ENCODE results near the gene ROCK2. TPM values are rescaled to one million over a fixed set of nuclear protein-coding genes. Genes with fewer than 3 reads are reported as not detected.

The ROCK2 gene
- total and polyA plus RNA-seq, 7 donors, result 12.1 to 84.4 (median 60.8) TPM

DNA sequence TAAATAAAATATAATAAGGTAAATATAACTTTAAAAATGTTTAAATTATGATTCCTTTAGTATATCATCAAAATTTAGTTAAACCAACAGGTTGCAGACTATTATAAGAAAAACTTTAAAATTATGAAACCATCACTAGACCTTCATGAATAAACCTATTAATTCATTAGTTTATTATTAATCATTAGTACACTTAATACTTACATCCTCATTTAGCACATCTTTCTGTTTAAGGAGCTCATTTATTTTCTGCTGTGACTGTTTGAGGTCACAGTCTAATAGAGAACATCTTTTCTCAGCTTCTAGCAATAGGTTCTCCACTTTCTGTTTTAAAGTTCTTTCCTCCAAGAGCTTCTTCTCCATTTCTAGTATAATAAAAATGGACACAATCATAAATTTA is 136.4 kb downstream of the ROCK2 start:
- H3K4me3 ChIP-seq, result no peak overlapping the region
- no peaks in the 10 kb centered on the region for H3K9me3 ChIP-seq
- TF ChIP-seq, protein P1, sequence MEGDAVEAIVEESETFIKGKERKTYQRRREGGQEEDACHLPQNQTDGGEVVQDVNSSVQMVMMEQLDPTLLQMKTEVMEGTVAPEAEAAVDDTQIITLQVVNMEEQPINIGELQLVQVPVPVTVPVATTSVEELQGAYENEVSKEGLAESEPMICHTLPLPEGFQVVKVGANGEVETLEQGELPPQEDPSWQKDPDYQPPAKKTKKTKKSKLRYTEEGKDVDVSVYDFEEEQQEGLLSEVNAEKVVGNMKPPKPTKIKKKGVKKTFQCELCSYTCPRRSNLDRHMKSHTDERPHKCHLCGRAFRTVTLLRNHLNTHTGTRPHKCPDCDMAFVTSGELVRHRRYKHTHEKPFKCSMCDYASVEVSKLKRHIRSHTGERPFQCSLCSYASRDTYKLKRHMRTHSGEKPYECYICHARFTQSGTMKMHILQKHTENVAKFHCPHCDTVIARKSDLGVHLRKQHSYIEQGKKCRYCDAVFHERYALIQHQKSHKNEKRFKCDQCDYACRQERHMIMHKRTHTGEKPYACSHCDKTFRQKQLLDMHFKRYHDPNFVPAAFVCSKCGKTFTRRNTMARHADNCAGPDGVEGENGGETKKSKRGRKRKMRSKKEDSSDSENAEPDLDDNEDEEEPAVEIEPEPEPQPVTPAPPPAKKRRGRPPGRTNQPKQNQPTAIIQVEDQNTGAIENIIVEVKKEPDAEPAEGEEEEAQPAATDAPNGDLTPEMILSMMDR (IDR thresholded peaks at IDR 0.05), result no peak
- no peak for ATAC-seq
- intact Hi-C loops (cut with DNase I), result no loop called here
- peaks cover 0 to 88% of the 10 kb centered on the region in 2 donors for H3K36me3 ChIP-seq (ENCODE audit: insufficient read depth in 1 of 2, low read depth in 1 of 2)
- no peak overlapping the region for H3K27ac ChIP-seq
- no peak for DNase-seq
- no peaks in the 10 kb centered on the region for H3K27me3 ChIP-seq (ENCODE audit: insufficient read depth in 3 of 3, low read length in 2 of 3)
- H3K4me1 ChIP-seq, result no peaks in the 10 kb centered on the region

DNA sequence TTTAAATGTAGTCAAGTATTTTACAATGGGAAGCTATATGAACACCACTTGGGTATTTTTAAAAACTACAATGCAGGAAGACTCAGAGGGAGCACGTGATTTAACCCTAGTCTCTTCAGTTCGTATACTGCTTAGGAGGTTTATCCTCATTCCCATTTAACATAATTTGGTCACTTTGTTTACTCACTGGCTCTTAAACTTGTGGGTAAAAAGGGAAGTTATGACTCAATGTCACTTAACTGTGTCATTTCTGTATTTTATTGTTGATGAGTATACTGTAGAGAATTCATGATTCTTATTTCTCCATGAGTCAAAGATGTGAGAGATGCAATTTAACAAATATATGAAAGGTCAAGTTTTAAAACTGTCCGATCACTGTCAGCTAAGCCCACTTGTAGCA is 141.0 kb downstream of the ROCK2 start:
- WGBS, 3 donors, result 82 to 89% (median 83%) methylated on average over 3 of the region's 3 CpGs
- peak in 1 of 4 donors; percentile 39 for ATAC-seq
- H3K9me3 ChIP-seq, result no peaks in the 10 kb centered on the region
- H3K27ac ChIP-seq, result peak overlapping the region; percentile 38
- TF ChIP-seq, protein P1 (IDR thresholded peaks at IDR 0.05), result no peak
- no peak for DNase-seq
- no peaks in the 10 kb centered on the region for H3K4me1 ChIP-seq
- peaks cover 4 to 85% of the 10 kb centered on the region in 2 donors for H3K36me3 ChIP-seq (ENCODE audit: insufficient read depth in 1 of 2, low read depth in 1 of 2)
- intact Hi-C loops (cut with DNase I), result no loop called here
- no peak overlapping the region for H3K4me3 ChIP-seq
- H3K27me3 ChIP-seq (ENCODE audit: insufficient read depth in 3 of 3, low read length in 2 of 3), result no peaks in the 10 kb centered on the region

DNA sequence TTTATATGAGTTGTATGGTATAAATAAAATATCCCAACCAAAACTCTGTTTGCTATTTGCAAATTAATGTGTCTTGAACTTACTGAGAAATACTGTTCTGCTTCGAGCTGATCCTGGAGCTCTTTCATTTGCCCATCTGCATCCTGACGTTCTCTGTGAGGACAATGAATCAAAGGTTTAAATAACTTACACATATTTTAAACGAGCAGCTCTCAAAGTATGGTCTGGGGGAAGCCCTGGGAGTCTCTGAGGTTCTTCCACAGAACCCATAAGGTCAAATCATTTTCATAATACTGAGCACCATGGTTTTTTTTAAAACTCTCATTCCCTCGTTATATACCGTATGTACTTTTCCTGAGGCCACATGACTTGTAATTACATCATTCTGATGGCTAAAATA is 142.5 kb downstream of the ROCK2 start:
- no peaks in the 10 kb centered on the region for H3K9me3 ChIP-seq
- WGBS, 3 donors, result 72 to 79% (median 78%) methylated on average over 5 of the region's 5 CpGs
- intact Hi-C loops (cut with DNase I), result no loop called here
- no peaks in the 10 kb centered on the region for H3K27me3 ChIP-seq (ENCODE audit: insufficient read depth in 3 of 3, low read length in 2 of 3)
- no peak overlapping the region for H3K27ac ChIP-seq
- DNase-seq, result no peak
- peaks cover 4 to 85% of the 10 kb centered on the region in 2 donors for H3K36me3 ChIP-seq (ENCODE audit: insufficient read depth in 1 of 2, low read depth in 1 of 2)
- TF ChIP-seq, protein P1 (IDR thresholded peaks at IDR 0.05), result no peak
- H3K4me1 ChIP-seq, result no peaks in the 10 kb centered on the region
- H3K4me3 ChIP-seq, result no peak overlapping the region
- ATAC-seq, result no peak

DNA sequence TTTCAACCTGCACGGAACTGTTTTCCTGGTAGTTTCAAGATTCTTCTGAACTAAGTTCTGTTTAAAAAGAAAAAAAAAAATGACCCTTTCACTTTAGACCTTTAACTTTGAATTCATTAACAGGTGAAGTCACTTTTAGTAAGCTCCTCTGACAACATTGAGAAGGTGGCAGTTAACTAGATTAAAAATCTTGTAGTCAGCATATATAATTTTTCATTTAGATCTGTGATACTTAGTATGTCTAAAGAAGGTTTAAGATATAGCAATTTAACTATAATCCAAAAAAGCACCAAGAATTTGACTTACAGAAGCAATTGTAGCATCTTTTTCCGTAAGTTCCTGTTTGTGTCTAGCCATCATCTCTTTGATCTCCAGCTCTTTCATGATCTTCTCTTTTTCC is 143.8 kb downstream of the ROCK2 start:
- intact Hi-C loops (cut with DNase I), result no loop called here
- Histone ChIP-seq H3K4me1 (no peaks in the 10 kb centered on the region), H3K27ac (no peak overlapping the region), H3K36me3 (ENCODE audit: insufficient read depth in 1 of 2, low read depth in 1 of 2) (peaks cover 6 to 85% of the 10 kb centered on the region in 2 donors), H3K4me3 (no peak overlapping the region), H3K9me3 (no peaks in the 10 kb centered on the region), H3K27me3 (ENCODE audit: insufficient read depth in 3 of 3, low read length in 2 of 3) (no peaks in the 10 kb centered on the region)
- no peak for DNase-seq
- TF ChIP-seq, protein P1 (IDR thresholded peaks at IDR 0.05), result no peak
- no peak for ATAC-seq
- 89 to 96% (median 95%) methylated on average over 2 of the region's 2 CpGs for WGBS, 3 donors

DNA sequence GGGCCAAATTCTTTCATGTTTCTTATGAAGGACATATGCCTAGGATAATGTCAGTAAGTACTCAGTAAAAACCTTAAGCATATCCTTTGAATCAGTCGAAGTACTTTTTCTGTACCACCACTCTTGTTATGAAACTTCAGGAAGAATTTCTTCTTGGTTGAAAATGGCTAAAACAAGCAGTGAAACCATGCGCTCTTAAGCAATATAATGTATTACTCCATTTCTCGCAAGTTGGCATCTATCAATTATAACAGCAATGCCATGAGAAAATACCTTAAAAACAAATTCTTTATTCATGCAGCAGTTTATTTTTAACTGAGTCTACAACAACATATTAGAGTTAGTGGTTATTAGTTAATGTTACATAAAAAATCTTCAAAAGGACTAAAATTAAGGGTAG is 148.2 kb downstream of the ROCK2 start:
- DNase-seq (no peak), ATAC-seq (no peak)
- intact Hi-C loops (cut with DNase I), result no loop called here
- Histone ChIP-seq H3K36me3 (ENCODE audit: insufficient read depth in 1 of 2, low read depth in 1 of 2) (peaks cover 6 to 100% of the 10 kb centered on the region in 2 donors), H3K4me1 (no peaks in the 10 kb centered on the region), H3K27me3 (ENCODE audit: insufficient read depth in 3 of 3, low read length in 2 of 3) (no peaks in the 10 kb centered on the region), H3K9me3 (no peaks in the 10 kb centered on the region), H3K27ac (no peak overlapping the region), H3K4me3 (no peak overlapping the region)
- 90 to 93% (median 91%) methylated on average over 3 of the region's 3 CpGs for WGBS, 3 donors
- TF ChIP-seq, protein P1 (IDR thresholded peaks at IDR 0.05), result no peak
